Measurements from ENCODE around the gene APOBEC3H.
A peak's percentile ranks its signal among the peaks of the same experiment; 100 is the strongest.

APOBEC3H gene

DNA sequence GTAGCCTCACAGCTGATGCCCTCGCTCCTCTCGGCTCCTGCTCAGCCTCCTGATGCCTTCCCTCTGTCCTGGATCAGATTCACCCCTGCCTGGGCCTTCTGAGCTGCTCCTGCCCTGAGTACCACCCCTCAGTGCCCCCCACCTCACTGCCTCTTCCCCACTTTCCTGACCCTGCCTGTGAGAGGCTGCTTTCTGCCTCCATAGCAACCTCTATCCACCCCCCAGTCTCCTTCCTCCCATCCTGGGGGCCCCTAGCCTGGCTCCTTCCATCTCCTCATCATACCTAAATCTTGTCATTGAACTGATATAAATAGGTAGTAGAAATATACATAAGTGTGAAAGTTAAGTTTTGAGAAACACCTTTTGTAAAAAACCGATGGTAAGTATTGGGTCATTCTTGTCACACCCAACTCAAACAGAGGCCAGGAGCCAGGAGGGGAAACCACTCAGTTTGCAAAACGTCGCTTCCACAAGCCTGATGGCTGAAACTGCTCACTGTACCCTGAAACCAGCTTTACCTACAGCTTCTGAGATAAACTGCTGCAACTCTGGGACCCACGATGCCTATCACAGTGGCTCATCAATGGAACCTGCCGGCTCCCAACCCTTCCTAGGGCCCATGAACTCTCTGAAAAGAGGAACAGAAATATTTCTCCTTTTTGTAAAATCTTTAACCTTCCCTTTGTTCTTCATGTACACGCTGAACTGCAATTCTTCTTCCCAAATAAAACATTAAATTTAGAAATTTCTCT, 4.8 kb upstream of the APOBEC3H start:
- no peak overlapping the region for H4K91ac ChIP-seq (ENCODE audit: low read depth, low read length)
- no peak overlapping the region for H3K23ac ChIP-seq (ENCODE audit: low read length)
- H3K4me3 ChIP-seq (ENCODE audit: low read depth, low read length), result no peak overlapping the region
- no peak overlapping the region for H4K8ac ChIP-seq (ENCODE audit: low read depth, low read length)
- H3K27ac ChIP-seq (ENCODE audit: low read depth, low read length), result no peak overlapping the region
- H3K9ac ChIP-seq (ENCODE audit: low read length), result no peak overlapping the region
- WGBS (ENCODE audit: extremely low coverage, insufficient coverage, insufficient read length), result no CpG with 5 or more reads among the region's 8 CpGs
- H2BK12ac ChIP-seq (ENCODE audit: low read length), result no peak overlapping the region
- H3K9me3 ChIP-seq (ENCODE audit: insufficient read depth, low read depth, low read length), result no peaks in the 10 kb centered on the region
- H3K4ac ChIP-seq (ENCODE audit: low read depth, low read length), result no peak overlapping the region
- no peak overlapping the region for H2BK120ac ChIP-seq (ENCODE audit: insufficient read depth, low read length, poor library complexity)
- no peak overlapping the region for H4K12ac ChIP-seq (ENCODE audit: low read depth, low read length)
- H3K4me2 ChIP-seq (ENCODE audit: low read length), result no peak overlapping the region
- peaks cover 7 to 9% of the 10 kb centered on the region in 2 experiments for H3K4me1 ChIP-seq (ENCODE audit: control insufficient read depth in 1 of 2, insufficient read depth in 2 of 2, low read length in 2 of 2)
- H3K36me3 ChIP-seq (ENCODE audit: control insufficient read depth in 1 of 2, insufficient read depth in 2 of 2, low read length in 2 of 2), result no peaks in the 10 kb centered on the region
- H3K79me2 ChIP-seq (ENCODE audit: control insufficient read depth, insufficient read depth, low read length, poor library complexity), result peaks cover 2% of the 10 kb centered on the region
- no peak overlapping the region for H2AK5ac ChIP-seq (ENCODE audit: low read length)
- no peak overlapping the region for H2AFZ ChIP-seq (ENCODE audit: insufficient read depth, low read length, poor library complexity)
- H2BK5ac ChIP-seq (ENCODE audit: low read depth, low read length, poor library complexity), result no peak overlapping the region
- H3K79me1 ChIP-seq (ENCODE audit: low read length), result peaks cover 5% of the 10 kb centered on the region
- no peak overlapping the region for H3K18ac ChIP-seq (ENCODE audit: low read length)
- no peaks in the 10 kb centered on the region for H3K27me3 ChIP-seq (ENCODE audit: insufficient read depth, low read length)
- no peak overlapping the region for H3K14ac ChIP-seq (ENCODE audit: low read length)
- no peak for DNase-seq

GRCh38 chr22:39094717-39095389, 2.2 kb upstream of the APOBEC3H start:
- Histone ChIP-seq H3K18ac (ENCODE audit: low read length) (no peak overlapping the region), H3K79me1 (ENCODE audit: low read length) (peaks cover 9% of the 10 kb centered on the region), H2AFZ (ENCODE audit: insufficient read depth, low read length, poor library complexity) (no peak overlapping the region), H3K4me2 (ENCODE audit: low read length) (no peak overlapping the region), H2AK5ac (ENCODE audit: low read length) (no peak overlapping the region), H2BK12ac (ENCODE audit: low read length) (no peak overlapping the region), H3K14ac (ENCODE audit: low read length) (no peak overlapping the region), H4K91ac (ENCODE audit: low read depth, low read length) (no peak overlapping the region), H3K9ac (ENCODE audit: low read length) (no peak overlapping the region), H3K79me2 (ENCODE audit: control insufficient read depth, insufficient read depth, low read length, poor library complexity) (peaks cover 3% of the 10 kb centered on the region), H3K27me3 (ENCODE audit: insufficient read depth, low read length) (no peaks in the 10 kb centered on the region), H3K9me3 (ENCODE audit: insufficient read depth, low read depth, low read length) (peaks cover 2% of the 10 kb centered on the region), H3K27ac (ENCODE audit: low read depth, low read length) (no peak overlapping the region), H2BK120ac (ENCODE audit: insufficient read depth, low read length, poor library complexity) (no peak overlapping the region), H4K8ac (ENCODE audit: low read depth, low read length) (no peak overlapping the region), H3K4me3 (ENCODE audit: low read depth, low read length) (no peak overlapping the region), H3K36me3 (ENCODE audit: control insufficient read depth in 1 of 2, insufficient read depth in 2 of 2, low read length in 2 of 2) (no peaks in the 10 kb centered on the region), H3K4me1 (ENCODE audit: control insufficient read depth in 1 of 2, insufficient read depth in 2 of 2, low read length in 2 of 2) (peaks cover 8 to 10% of the 10 kb centered on the region in 2 experiments), H3K4ac (ENCODE audit: low read depth, low read length) (no peak overlapping the region), H3K23ac (ENCODE audit: low read length) (no peak overlapping the region), H2BK5ac (ENCODE audit: low read depth, low read length, poor library complexity) (no peak overlapping the region), H4K12ac (ENCODE audit: low read depth, low read length) (no peak overlapping the region)
- WGBS (ENCODE audit: extremely low coverage, insufficient coverage, insufficient read length), result no CpG with 5 or more reads among the region's 14 CpGs
- no peak for DNase-seq

DNA sequence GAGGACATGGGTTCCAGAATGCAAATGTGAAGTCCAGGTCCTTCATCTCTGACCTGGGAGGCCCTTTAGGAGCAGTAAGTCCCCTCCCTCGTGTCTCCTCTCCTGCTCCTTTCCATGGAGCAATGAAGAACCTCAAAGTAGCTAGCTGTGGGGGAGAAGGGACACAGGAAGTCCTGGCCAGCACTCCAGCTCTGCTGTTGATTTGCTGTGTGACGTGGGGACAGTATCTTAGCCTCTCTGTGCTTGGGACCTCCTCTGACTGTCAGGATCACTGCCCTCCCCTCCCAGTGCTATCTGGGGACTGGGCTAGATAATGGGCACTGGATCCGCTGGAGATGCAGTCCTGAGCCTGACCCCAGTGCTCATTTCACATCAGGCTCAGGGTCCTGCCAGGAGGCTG, 1.1 kb upstream of the APOBEC3H start:
- Histone ChIP-seq H3K4me2 (ENCODE audit: low read length) (no peak overlapping the region), H2AFZ (ENCODE audit: insufficient read depth, low read length, poor library complexity) (no peak overlapping the region), H2BK12ac (ENCODE audit: low read length) (no peak overlapping the region)

DNA sequence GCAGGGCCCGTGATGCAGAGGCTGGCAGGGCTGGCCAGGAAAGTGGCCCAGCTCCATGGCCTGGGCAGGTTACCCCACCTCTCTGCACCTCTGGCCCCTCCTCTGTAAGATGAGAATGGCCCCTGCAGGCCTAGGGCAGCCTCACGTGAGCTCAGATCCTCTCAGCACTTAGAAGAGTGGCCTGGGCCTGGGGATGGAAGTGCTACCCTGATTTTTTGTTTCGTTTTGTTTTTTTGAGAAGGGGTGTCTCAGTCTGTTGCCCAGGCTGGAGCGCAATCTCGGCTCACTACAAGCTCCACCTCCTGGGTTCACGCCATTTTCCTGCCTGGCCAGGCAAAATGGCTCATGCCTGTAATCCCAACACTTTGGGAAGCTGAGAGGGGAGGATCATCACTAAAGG, 982 bp downstream of the APOBEC3H start:
- no CpG with 5 or more reads among the region's 6 CpGs for WGBS (ENCODE audit: extremely low coverage, insufficient coverage, insufficient read length)
- peak overlapping the region; percentile 8 for H4K91ac ChIP-seq (ENCODE audit: low read depth, low read length)
- no peak overlapping the region for H3K4me3 ChIP-seq (ENCODE audit: low read depth, low read length)

More for the DNA sequence above, 1.1 kb upstream of the APOBEC3H start:
- no peak overlapping the region for H3K14ac ChIP-seq (ENCODE audit: low read length)
- H4K12ac ChIP-seq (ENCODE audit: low read depth, low read length), result no peak overlapping the region
- H3K23ac ChIP-seq (ENCODE audit: low read length), result no peak overlapping the region
- H3K18ac ChIP-seq (ENCODE audit: low read length), result no peak overlapping the region
- H3K9ac ChIP-seq (ENCODE audit: low read length), result no peak overlapping the region
- no peaks in the 10 kb centered on the region for H3K36me3 ChIP-seq (ENCODE audit: control insufficient read depth in 1 of 2, insufficient read depth in 2 of 2, low read length in 2 of 2)
- H4K8ac ChIP-seq (ENCODE audit: low read depth, low read length), result no peak overlapping the region
- H3K9me3 ChIP-seq (ENCODE audit: insufficient read depth, low read depth, low read length), result peaks cover 2% of the 10 kb centered on the region
- H3K79me2 ChIP-seq (ENCODE audit: control insufficient read depth, insufficient read depth, low read length, poor library complexity), result peaks cover 3% of the 10 kb centered on the region
- peaks cover 8 to 10% of the 10 kb centered on the region in 2 experiments for H3K4me1 ChIP-seq (ENCODE audit: control insufficient read depth in 1 of 2, insufficient read depth in 2 of 2, low read length in 2 of 2)
- H3K27ac ChIP-seq (ENCODE audit: low read depth, low read length), result no peak overlapping the region
- DNase-seq, result no peak
- H2AK5ac ChIP-seq (ENCODE audit: low read length), result no peak overlapping the region
- WGBS (ENCODE audit: extremely low coverage, insufficient coverage, insufficient read length), result no CpG with 5 or more reads among the region's 3 CpGs
- no peak overlapping the region for H3K4me3 ChIP-seq (ENCODE audit: low read depth, low read length)
- H2BK5ac ChIP-seq (ENCODE audit: low read depth, low read length, poor library complexity), result no peak overlapping the region
- H3K4ac ChIP-seq (ENCODE audit: low read depth, low read length), result no peak overlapping the region
- peaks cover 9% of the 10 kb centered on the region for H3K79me1 ChIP-seq (ENCODE audit: low read length)
- H4K91ac ChIP-seq (ENCODE audit: low read depth, low read length), result peak overlapping the region; percentile 37
- no peaks in the 10 kb centered on the region for H3K27me3 ChIP-seq (ENCODE audit: insufficient read depth, low read length)
- H2BK120ac ChIP-seq (ENCODE audit: insufficient read depth, low read length, poor library complexity), result no peak overlapping the region

More for the DNA sequence above, 982 bp downstream of the APOBEC3H start:
- Histone ChIP-seq H3K9ac (ENCODE audit: low read length) (no peak overlapping the region), H3K18ac (ENCODE audit: low read length) (no peak overlapping the region), H2AFZ (ENCODE audit: insufficient read depth, low read length, poor library complexity) (no peak overlapping the region), H3K79me1 (ENCODE audit: low read length) (peaks cover 9% of the 10 kb centered on the region), H3K4me2 (ENCODE audit: low read length) (no peak overlapping the region), H3K4ac (ENCODE audit: low read depth, low read length) (no peak overlapping the region), H3K4me1 (ENCODE audit: control insufficient read depth in 1 of 2, insufficient read depth in 2 of 2, low read length in 2 of 2) (peaks cover 8 to 10% of the 10 kb centered on the region in 2 experiments), H3K79me2 (ENCODE audit: control insufficient read depth, insufficient read depth, low read length, poor library complexity) (peaks cover 3% of the 10 kb centered on the region), H4K8ac (ENCODE audit: low read depth, low read length) (peak overlapping the region; percentile 45), H3K27ac (ENCODE audit: low read depth, low read length) (no peak overlapping the region), H2BK120ac (ENCODE audit: insufficient read depth, low read length, poor library complexity) (peak overlapping the region; percentile 36), H3K9me3 (ENCODE audit: insufficient read depth, low read depth, low read length) (peaks cover 2% of the 10 kb centered on the region), H3K36me3 (ENCODE audit: control insufficient read depth in 1 of 2, insufficient read depth in 2 of 2, low read length in 2 of 2) (no peaks in the 10 kb centered on the region), H3K27me3 (ENCODE audit: insufficient read depth, low read length) (no peaks in the 10 kb centered on the region), H3K23ac (ENCODE audit: low read length) (no peak overlapping the region), H2BK5ac (ENCODE audit: low read depth, low read length, poor library complexity) (no peak overlapping the region), H3K14ac (ENCODE audit: low read length) (no peak overlapping the region), H2AK5ac (ENCODE audit: low read length) (no peak overlapping the region), H2BK12ac (ENCODE audit: low read length) (no peak overlapping the region), H4K12ac (ENCODE audit: low read depth, low read length) (no peak overlapping the region)
- no peak for DNase-seq
